ENCODE data around the gene IGF2BP3. TPM values are rescaled to one million over a fixed set of nuclear protein-coding genes. Genes with fewer than 3 reads are reported as not detected.

IGF2BP3 gene
- total RNA-seq, 1 donor from 2014 or later = 44.0 TPM

GRCh38 chr7:23298885-23299769 lies 171.2 kb downstream of the IGF2BP3 start, which contains the start of gene MALSU1:
Gene MALSU1 (plus strand): TSS chr7:23299339. CDS start chr7:23299353, 14 bp downstream.
- Histone ChIP-seq H3K36me3 (ENCODE audit: control insufficient read depth, insufficient read depth, low read length) (no peaks in the 10 kb centered on the region), H3K27me3 (ENCODE audit: control insufficient read depth, insufficient read depth, low read length) (no peaks in the 10 kb centered on the region), H3K4me3 (ENCODE audit: low read depth, low read length) (peak within 1 kb of the TSS; percentile 99)
- no peak for TF ChIP-seq CTCF (IDR thresholded peaks at IDR 0.05; ENCODE audit: insufficient read depth, low read length, poor library complexity, severe bottlenecking)
- peak; percentile 90 for DNase-seq (ENCODE audit: low read depth)

- Histone ChIP-seq H3K4me3 (ENCODE audit: low read depth, low read length) (no peak overlapping the region), H3K36me3 (ENCODE audit: control insufficient read depth, insufficient read depth, low read length) (no peaks in the 10 kb centered on the region), H3K27me3 (ENCODE audit: control insufficient read depth, insufficient read depth, low read length) (no peaks in the 10 kb centered on the region)
- peak; percentile 9 for DNase-seq (ENCODE audit: low read depth)
- TF ChIP-seq CTCF (IDR thresholded peaks at IDR 0.05; ENCODE audit: insufficient read depth, low read length, poor library complexity, severe bottlenecking) = no peak
Observed at GRCh38 chr7:23298141-23298881, 172.0 kb downstream of the IGF2BP3 start.

GRCh38 chr7:23295401-23295697 lies 174.9 kb downstream of the IGF2BP3 start:
- no peak for DNase-seq (ENCODE audit: low read depth)
- H3K36me3 ChIP-seq (ENCODE audit: control insufficient read depth, insufficient read depth, low read length) = no peaks in the 10 kb centered on the region
- no peak for TF ChIP-seq CTCF (IDR thresholded peaks at IDR 0.05; ENCODE audit: insufficient read depth, low read length, poor library complexity, severe bottlenecking)
- no peaks in the 10 kb centered on the region for H3K27me3 ChIP-seq (ENCODE audit: control insufficient read depth, insufficient read depth, low read length)
- no peak overlapping the region for H3K4me3 ChIP-seq (ENCODE audit: low read depth, low read length)

DNA sequence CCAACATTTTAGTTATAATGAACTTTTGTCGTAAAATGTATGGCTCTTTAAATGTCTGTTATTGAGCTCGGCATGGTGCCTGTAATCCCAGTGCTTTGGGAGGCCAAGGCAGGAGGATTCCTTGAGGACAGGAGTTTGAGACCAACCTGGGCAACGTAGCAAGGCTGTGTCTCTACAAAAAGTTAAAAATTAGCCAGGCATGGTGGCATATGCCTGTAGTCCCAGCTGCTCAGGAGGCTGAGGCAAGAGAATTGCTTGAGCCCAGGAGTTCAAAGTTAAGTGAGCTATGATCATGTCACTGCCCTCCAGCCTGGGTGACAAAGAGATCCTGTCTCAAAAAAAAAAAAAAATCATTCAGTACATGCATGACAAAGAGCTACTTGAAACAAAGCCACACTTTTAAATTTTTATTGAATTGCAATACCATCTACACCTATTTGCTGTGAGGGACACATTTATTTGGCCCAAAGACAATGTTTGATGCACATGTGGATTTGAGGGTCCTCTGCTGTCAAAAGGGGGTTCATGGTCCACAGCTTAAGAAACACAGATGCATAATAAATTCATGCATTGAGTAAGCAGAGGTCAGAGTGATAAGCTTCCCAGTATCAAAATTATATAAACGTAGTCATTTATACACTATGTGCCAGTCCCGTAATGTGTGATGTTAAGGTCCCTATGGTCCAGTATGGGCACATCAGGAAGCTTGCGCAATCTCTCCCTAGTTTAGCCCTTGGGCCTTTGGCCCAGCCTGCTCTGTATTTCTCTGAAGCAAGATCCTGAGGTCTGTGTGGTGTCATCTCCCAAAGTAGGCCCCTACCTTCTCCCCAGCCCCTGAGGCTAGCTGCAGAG lies 175.5 kb downstream of the IGF2BP3 start:
- Histone ChIP-seq H3K4me3 (ENCODE audit: low read depth, low read length) (no peak overlapping the region), H3K36me3 (ENCODE audit: control insufficient read depth, insufficient read depth, low read length) (no peaks in the 10 kb centered on the region), H3K27me3 (ENCODE audit: control insufficient read depth, insufficient read depth, low read length) (no peaks in the 10 kb centered on the region)
- no peak for DNase-seq (ENCODE audit: low read depth)
- no peak for TF ChIP-seq CTCF (IDR thresholded peaks at IDR 0.05; ENCODE audit: insufficient read depth, low read length, poor library complexity, severe bottlenecking)

DNA sequence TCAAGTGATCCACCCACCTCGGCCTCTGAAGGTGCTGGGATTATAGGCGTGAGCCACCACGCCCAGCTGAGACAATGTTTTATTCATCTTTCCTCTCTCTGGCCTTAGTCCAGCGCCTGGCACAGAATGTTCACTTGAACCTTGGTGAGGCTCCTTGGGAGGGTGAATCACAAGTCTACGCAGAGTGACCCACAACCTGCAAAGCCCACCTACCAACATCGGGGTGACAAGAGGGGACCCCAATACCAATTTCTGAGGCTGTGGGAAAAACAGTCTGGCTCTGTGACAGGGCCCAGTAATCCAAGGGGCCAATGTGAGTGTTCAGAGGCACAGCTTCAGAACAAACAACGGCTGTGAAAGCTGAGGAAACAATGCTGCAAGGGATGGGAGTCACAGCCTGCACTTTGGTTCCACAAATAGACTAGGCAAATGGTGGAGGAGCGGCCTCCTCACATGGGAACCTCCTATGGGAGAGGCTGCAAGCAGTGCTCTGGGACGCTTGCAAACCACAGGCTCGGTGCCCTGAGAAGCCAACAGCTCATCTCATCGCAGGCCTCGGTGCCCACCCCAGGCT lies 176.7 kb downstream of the IGF2BP3 start:
- no peak for TF ChIP-seq CTCF (IDR thresholded peaks at IDR 0.05; ENCODE audit: insufficient read depth, low read length, poor library complexity, severe bottlenecking)
- H3K4me3 ChIP-seq (ENCODE audit: low read depth, low read length) = no peak overlapping the region
- H3K27me3 ChIP-seq (ENCODE audit: control insufficient read depth, insufficient read depth, low read length) = no peaks in the 10 kb centered on the region
- H3K36me3 ChIP-seq (ENCODE audit: control insufficient read depth, insufficient read depth, low read length) = no peaks in the 10 kb centered on the region
- no peak for DNase-seq (ENCODE audit: low read depth)

Measured in kidney epithelial cell (primary cell).